SU-DHL-6 (cell line): ENCODE data around the gene CR2.

Source experiments
- H2AFZ ChIP-seq: fragments of 200-600 bp; sonication (generic); 2 replicates; pipeline ENCODE4 v1.6.1; 2014; ENCODE audit warnings: low read depth, mild to moderate bottlenecking, moderate library complexity, mixed read lengths, antibody characterized with exemption, low read length; ENCODE audit not compliant: severe bottlenecking
- H3F3A ChIP-seq: fragments of 200-600 bp; shearing (Covaris generic); 2 replicates; pipeline ENCODE4 v1.6.0; 2016; ENCODE audit warnings: antibody characterized with exemption, mild to moderate bottlenecking; ENCODE audit not compliant: insufficient read depth
- H3K27ac ChIP-seq: fragments of 200-600 bp; sonication (generic); 2 replicates; pipeline ENCODE4 v1.5.1; 2016; ENCODE audit warnings: low read depth, mild to moderate bottlenecking, low read length, moderate library complexity, mixed read lengths
- H3K27me3 ChIP-seq: fragments of 200-600 bp; sonication (generic), shearing (Covaris generic); 2 replicates; pipeline ENCODE4 v1.6.0; 2014; ENCODE audit warnings: mild to moderate bottlenecking, low read length
- H3K36me3 ChIP-seq: fragments of 200-600 bp; sonication (generic); 2 replicates; pipeline ENCODE4 v1.6.1; 2014; ENCODE audit warnings: mild to moderate bottlenecking, low read length, mixed read lengths
- H3K4me2 ChIP-seq: fragments of 300-600, 200-600 bp; shearing (Covaris generic), sonication (generic); 2 replicates; pipeline ENCODE4 v1.6.0; 2014; ENCODE audit warnings: low read length, low read depth, mild to moderate bottlenecking; ENCODE audit not compliant: poor library complexity, severe bottlenecking
- H3K4me3 ChIP-seq: fragments of 200-600 bp; sonication (generic); 2 replicates; pipeline ENCODE4 v1.5.1; 2014; ENCODE audit warnings: antibody characterized with exemption, low read length, mild to moderate bottlenecking, mixed read lengths; ENCODE audit not compliant: insufficient read depth, poor library complexity, severe bottlenecking
- H3K79me2 ChIP-seq: fragments of 200-600 bp; sonication (generic); 2 replicates; pipeline ENCODE4 v1.6.1; 2014; ENCODE audit warnings: mild to moderate bottlenecking, low read length, moderate library complexity; ENCODE audit not compliant: insufficient read depth
- H3K9ac ChIP-seq: fragments of 200-600 bp; sonication (generic); 2 replicates; pipeline ENCODE4 v1.7.0; 2014; ENCODE audit warnings: mild to moderate bottlenecking, low read length
- H3K9me2 ChIP-seq: fragments of 200-600 bp; sonication (generic); replicated peaks from 2 replicates; pipeline ENCODE4 v1.6.1; 2014; ENCODE audit warnings: low read length; ENCODE audit not compliant: insufficient read depth
- H3K9me3 ChIP-seq: fragments of 200-600 bp; sonication (generic); 2 replicates; pipeline ENCODE4 v1.6.1; 2014; ENCODE audit warnings: low read length, mixed read lengths; ENCODE audit not compliant: insufficient read depth
- H4K20me1 ChIP-seq: fragments of 200-600 bp; sonication (generic); 2 replicates; pipeline ENCODE4 v1.6.1; 2014; ENCODE audit warnings: low read depth, mild to moderate bottlenecking, antibody characterized with exemption, low read length, moderate library complexity, mixed read lengths
- EZH2phosphoT487 ChIP-seq: fragments of 200-600 bp; sonication (generic), shearing (Covaris generic); conservative IDR thresholded peaks from 2 replicates; pipeline ENCODE4 v1.6.1; 2018; ENCODE audit warnings: mild to moderate bottlenecking, antibody characterized with exemption, low read length, moderate library complexity, mixed read lengths
- TF ChIP-seq, protein P1 (sequence below): fragments of 200-600 bp; sonication (generic); IDR thresholded peaks from one replicate; pipeline ENCODE4 v1.5.1; 2017; ENCODE audit warnings: antibody characterized with exemption, mild to moderate bottlenecking, low read length, moderate library complexity; ENCODE audit not compliant: insufficient read depth, poor library complexity, severe bottlenecking

CR2 gene

DNA sequence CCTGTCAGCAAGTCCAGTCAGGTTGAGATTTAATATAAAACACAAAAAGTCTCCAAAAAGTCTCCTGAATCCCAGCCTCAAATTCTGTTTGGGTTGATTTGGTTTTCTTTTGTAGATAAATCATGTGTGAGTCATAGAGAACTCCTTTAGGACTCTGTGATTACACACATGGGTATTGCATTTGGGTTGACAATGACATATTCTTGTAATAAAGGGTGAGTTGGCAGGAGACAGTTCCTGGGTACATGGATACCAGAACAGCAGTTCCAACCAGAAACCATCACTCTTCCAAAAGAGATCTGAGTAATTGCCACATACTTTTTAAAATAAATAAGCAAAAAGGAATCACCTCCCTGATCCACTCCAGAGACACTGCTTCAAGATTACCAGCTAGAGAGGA lies 8.9 kb downstream of the CR2 start:
- Histone ChIP-seq H3K4me3 (no peak overlapping the region), H3K27me3 (no peaks in the 10 kb centered on the region), H3K4me2 (no peak overlapping the region), H4K20me1 (no peaks in the 10 kb centered on the region), H3K36me3 (no peaks in the 10 kb centered on the region), H3K79me2 (no peaks in the 10 kb centered on the region), H3K9me2 (no peaks in the 10 kb centered on the region), H3K27ac (no peak overlapping the region), H3K9me3 (no peaks in the 10 kb centered on the region), H2AFZ (no peak overlapping the region), H3F3A (no peaks in the 10 kb centered on the region), H3K9ac (no peak overlapping the region)
- TF ChIP-seq, protein P1, sequence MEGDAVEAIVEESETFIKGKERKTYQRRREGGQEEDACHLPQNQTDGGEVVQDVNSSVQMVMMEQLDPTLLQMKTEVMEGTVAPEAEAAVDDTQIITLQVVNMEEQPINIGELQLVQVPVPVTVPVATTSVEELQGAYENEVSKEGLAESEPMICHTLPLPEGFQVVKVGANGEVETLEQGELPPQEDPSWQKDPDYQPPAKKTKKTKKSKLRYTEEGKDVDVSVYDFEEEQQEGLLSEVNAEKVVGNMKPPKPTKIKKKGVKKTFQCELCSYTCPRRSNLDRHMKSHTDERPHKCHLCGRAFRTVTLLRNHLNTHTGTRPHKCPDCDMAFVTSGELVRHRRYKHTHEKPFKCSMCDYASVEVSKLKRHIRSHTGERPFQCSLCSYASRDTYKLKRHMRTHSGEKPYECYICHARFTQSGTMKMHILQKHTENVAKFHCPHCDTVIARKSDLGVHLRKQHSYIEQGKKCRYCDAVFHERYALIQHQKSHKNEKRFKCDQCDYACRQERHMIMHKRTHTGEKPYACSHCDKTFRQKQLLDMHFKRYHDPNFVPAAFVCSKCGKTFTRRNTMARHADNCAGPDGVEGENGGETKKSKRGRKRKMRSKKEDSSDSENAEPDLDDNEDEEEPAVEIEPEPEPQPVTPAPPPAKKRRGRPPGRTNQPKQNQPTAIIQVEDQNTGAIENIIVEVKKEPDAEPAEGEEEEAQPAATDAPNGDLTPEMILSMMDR: no peak
- no peak for TF ChIP-seq EZH2phosphoT487

DNA sequence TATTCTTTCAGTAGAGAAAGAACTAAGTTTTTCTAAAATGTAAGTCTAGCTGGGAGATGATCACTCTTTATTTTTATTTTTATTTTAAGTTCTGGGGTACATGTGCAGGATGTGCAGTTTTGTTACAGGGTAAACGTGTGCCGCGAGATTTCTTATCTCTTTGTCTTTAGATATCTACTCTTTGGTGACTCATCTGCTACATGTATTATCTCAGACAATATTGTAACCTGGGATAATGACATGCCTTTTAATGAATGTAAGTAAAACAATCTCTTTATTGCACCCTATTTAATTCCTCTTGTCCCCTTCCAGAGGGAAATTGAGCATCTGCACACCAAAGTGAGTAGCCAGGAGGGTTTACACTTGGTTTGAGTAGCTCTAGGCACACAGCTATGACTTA lies 9.4 kb downstream of the CR2 start:
- Histone ChIP-seq H4K20me1 (no peaks in the 10 kb centered on the region), H3K79me2 (no peaks in the 10 kb centered on the region), H3K4me2 (no peak overlapping the region), H3K4me3 (no peak overlapping the region), H2AFZ (no peak overlapping the region), H3K9me2 (no peaks in the 10 kb centered on the region), H3K27me3 (no peaks in the 10 kb centered on the region), H3K9me3 (no peaks in the 10 kb centered on the region), H3F3A (no peaks in the 10 kb centered on the region), H3K36me3 (no peaks in the 10 kb centered on the region), H3K9ac (no peak overlapping the region), H3K27ac (no peak overlapping the region)
- no peak for TF ChIP-seq EZH2phosphoT487
- TF ChIP-seq, protein P1: no peak

DNA sequence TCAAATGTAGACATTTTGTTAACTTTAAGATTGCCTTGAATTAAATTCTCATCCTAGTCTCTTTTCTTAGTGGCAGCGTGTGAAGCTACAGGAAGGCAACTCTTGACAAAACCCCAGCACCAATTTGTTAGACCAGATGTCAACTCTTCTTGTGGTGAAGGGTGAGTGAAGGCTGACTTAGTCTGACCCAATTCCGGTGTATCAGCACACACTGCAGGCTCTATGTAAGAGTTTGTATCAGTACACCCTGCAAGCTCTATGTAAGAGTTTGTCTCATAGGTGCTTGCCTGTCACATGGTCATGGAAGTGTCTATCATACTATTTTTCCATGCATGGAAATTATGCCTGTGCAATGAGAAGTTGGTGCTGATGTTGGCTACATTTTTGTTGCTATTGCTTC lies 16.8 kb downstream of the CR2 start:
- H3K9me3 ChIP-seq: no peaks in the 10 kb centered on the region
- H3K9ac ChIP-seq: no peak overlapping the region
- H3K27ac ChIP-seq: no peak overlapping the region
- TF ChIP-seq EZH2phosphoT487: no peak
- TF ChIP-seq, protein P1: no peak
- no peaks in the 10 kb centered on the region for H3K9me2 ChIP-seq
- H3K36me3 ChIP-seq: no peaks in the 10 kb centered on the region
- H3K79me2 ChIP-seq: no peaks in the 10 kb centered on the region
- H2AFZ ChIP-seq: no peak overlapping the region
- H3K4me2 ChIP-seq: no peak overlapping the region
- H3K4me3 ChIP-seq: no peak overlapping the region
- no peaks in the 10 kb centered on the region for H4K20me1 ChIP-seq
- no peaks in the 10 kb centered on the region for H3K27me3 ChIP-seq
- no peaks in the 10 kb centered on the region for H3F3A ChIP-seq

DNA sequence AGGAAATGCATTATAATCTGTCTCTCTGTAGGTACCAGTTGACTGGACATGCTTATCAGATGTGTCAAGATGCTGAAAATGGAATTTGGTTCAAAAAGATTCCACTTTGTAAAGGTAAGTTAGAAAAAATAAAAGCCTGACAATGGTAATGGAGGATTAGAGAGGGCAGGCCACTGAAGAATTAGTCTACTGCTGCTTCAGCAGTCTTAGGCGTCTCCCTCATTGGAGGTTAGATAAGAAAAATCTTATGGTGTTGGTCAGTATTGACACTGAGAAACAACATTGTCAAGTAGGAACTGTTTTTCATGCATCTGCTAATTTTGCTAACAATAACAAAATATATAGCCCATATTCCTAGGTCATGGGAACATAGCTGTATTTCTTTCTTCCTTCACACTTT lies 20.1 kb downstream of the CR2 start:
- H3K9me2 ChIP-seq: no peaks in the 10 kb centered on the region
- no peak for TF ChIP-seq EZH2phosphoT487
- TF ChIP-seq, protein P1: no peak
- no peaks in the 10 kb centered on the region for H3K27me3 ChIP-seq
- H3K9ac ChIP-seq: no peak overlapping the region
- H3K27ac ChIP-seq: no peak overlapping the region
- H4K20me1 ChIP-seq: no peaks in the 10 kb centered on the region
- no peak overlapping the region for H3K4me2 ChIP-seq
- H3K4me3 ChIP-seq: no peak overlapping the region
- no peak overlapping the region for H2AFZ ChIP-seq
- no peaks in the 10 kb centered on the region for H3K36me3 ChIP-seq
- no peaks in the 10 kb centered on the region for H3K79me2 ChIP-seq
- no peaks in the 10 kb centered on the region for H3F3A ChIP-seq
- H3K9me3 ChIP-seq: no peaks in the 10 kb centered on the region
